A673 (cell line): ENCODE data around the gene NFU1. TPM values are rescaled to one million over a fixed set of nuclear protein-coding genes. Genes with fewer than 3 reads are reported as not detected.

Source experiments
- BruUV-seq: library from RNA; stranded (reverse); fragments of 400-500 nt; replicated peaks from 2 replicates; lab custom pipeline; 2021; lab: Mats Ljungman, UMichigan
- CTCF ChIA-PET: fragments of 300-600 bp; sonication (Branson Sonifier 250); formaldehyde crosslinking; loops from one replicate; lab custom pipeline; 2022; ENCODE audit warnings: antibody characterized with exemption; lab: Charles Lee
- POLR2A ChIA-PET: fragments of 300-600 bp; sonication (Branson Sonifier 250); formaldehyde crosslinking; loops from one replicate; lab custom pipeline; 2022; ENCODE audit warnings: antibody characterized with exemption; ENCODE audit not compliant: low non-redundant PET; lab: Charles Lee
- DNase-seq: peaks from one replicate; pipeline ENCODE4 v3.0.0-alpha.2; 2015; ENCODE audit warnings: low spot score
- H3K27ac ChIP-seq: fragments of 200-600 bp; sonication (generic); 2 replicates; pipeline ENCODE4 v1.5.1; 2016; ENCODE audit warnings: mixed run types, low read depth, mild to moderate bottlenecking, mixed read lengths, antibody characterized with exemption, low read length; ENCODE audit not compliant: poor library complexity, severe bottlenecking
- H3K27me3 ChIP-seq: fragments of 200-600 bp; sonication (generic); replicated peaks from 2 replicates; pipeline ENCODE4 v1.6.1; 2017; ENCODE audit warnings: mixed run types, low read depth, mild to moderate bottlenecking, mixed read lengths, antibody characterized with exemption, low read length; ENCODE audit not compliant: insufficient read depth, poor library complexity
- H3K36me3 ChIP-seq: fragments of 200-600 bp; sonication (generic); 2 replicates; pipeline ENCODE4 v1.6.1; 2016; ENCODE audit warnings: mixed run types, mild to moderate bottlenecking, mixed read lengths, antibody characterized with exemption, low read length; ENCODE audit not compliant: insufficient read depth, poor library complexity, severe bottlenecking
- H3K4me1 ChIP-seq: fragments of 200-600 bp; sonication (generic); 2 replicates; pipeline ENCODE4 v1.6.1; 2017; ENCODE audit warnings: mixed run types, mild to moderate bottlenecking, mixed read lengths, antibody characterized with exemption, low read length; ENCODE audit not compliant: insufficient read depth, poor library complexity, severe bottlenecking
- H3K4me3 ChIP-seq: fragments of 200-600 bp; sonication (generic); 2 replicates; pipeline ENCODE4 v1.5.1; 2016; ENCODE audit warnings: low read depth, mixed run types, mild to moderate bottlenecking, mixed read lengths, low read length; ENCODE audit not compliant: poor library complexity, severe bottlenecking
- H3K9me3 ChIP-seq: fragments of 200-600 bp; sonication (generic); 2 replicates; pipeline ENCODE4 v1.6.1; 2016; ENCODE audit warnings: mixed run types, low read depth, mild to moderate bottlenecking, mixed read lengths, antibody characterized with exemption, low read length; ENCODE audit not compliant: poor library complexity, severe bottlenecking
- EZH2 ChIP-seq: fragments of 200-600 bp; sonication (generic); IDR thresholded peaks from 2 replicates; pipeline ENCODE4 v1.6.1; 2017; ENCODE audit warnings: borderline replicate concordance, low read depth, mild to moderate bottlenecking, mixed read lengths, antibody characterized with exemption, low read length; ENCODE audit not compliant: poor library complexity, severe bottlenecking
- intact Hi-C: fragments of 100-400 bp; cut with micrococcal nuclease; formaldehyde crosslinking; loops from one replicate; pipeline ENCODE4 v1.10.0; 2022; ENCODE audit not compliant: unreplicated experiment
- total RNA-seq: library from RNA; stranded (reverse); gene quantifications from 2 replicates; pipeline ENCODE4 v1.2.3, GENCODE V29; 2021
- TF ChIP-seq, protein P1 (sequence below): fragments of 300-800, 200-600 bp; sonication (generic); conservative IDR thresholded peaks from 2 replicates; pipeline ENCODE4 v1.5.1; 2017; ENCODE audit warnings: low read depth, mild to moderate bottlenecking, antibody characterized with exemption, low read length, moderate library complexity, mixed read lengths

The NFU1 gene
- total RNA-seq, 1 experiment from 2014 or later = 54.3 TPM

DNA sequence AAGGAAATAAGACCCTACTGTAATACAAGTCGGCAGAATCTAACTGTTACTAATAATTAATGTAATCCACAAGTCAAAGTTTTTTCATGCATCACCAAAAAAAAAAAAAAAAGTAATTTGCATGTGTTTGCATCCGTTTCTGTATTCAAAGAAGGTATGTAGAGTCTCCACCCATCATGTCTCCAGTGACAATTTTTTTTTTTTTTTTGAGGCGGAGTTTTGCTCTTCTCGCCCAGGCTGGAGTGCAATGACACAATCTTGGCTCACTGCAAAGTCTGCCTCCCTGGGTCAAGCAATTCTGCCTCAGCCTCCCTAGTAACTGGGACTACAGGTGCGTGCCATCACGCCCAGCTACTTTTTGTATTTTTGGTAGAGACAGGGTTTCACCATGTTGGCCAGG is 24.2 kb upstream of the NFU1 start:
- no peak for TF ChIP-seq EZH2
- TF ChIP-seq, protein P1, sequence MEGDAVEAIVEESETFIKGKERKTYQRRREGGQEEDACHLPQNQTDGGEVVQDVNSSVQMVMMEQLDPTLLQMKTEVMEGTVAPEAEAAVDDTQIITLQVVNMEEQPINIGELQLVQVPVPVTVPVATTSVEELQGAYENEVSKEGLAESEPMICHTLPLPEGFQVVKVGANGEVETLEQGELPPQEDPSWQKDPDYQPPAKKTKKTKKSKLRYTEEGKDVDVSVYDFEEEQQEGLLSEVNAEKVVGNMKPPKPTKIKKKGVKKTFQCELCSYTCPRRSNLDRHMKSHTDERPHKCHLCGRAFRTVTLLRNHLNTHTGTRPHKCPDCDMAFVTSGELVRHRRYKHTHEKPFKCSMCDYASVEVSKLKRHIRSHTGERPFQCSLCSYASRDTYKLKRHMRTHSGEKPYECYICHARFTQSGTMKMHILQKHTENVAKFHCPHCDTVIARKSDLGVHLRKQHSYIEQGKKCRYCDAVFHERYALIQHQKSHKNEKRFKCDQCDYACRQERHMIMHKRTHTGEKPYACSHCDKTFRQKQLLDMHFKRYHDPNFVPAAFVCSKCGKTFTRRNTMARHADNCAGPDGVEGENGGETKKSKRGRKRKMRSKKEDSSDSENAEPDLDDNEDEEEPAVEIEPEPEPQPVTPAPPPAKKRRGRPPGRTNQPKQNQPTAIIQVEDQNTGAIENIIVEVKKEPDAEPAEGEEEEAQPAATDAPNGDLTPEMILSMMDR = no peak
- ChIA-PET POLR2A (no interaction called here), CTCF (no interaction called here)
- Histone ChIP-seq H3K27ac (no peak overlapping the region), H3K4me3 (no peak overlapping the region), H3K9me3 (no peaks in the 10 kb centered on the region), H3K4me1 (no peaks in the 10 kb centered on the region), H3K27me3 (no peaks in the 10 kb centered on the region), H3K36me3 (no peaks in the 10 kb centered on the region)
- no peak for DNase-seq
- BruUV-seq = no TSS peak
- intact Hi-C loops = no loop called here

- H3K4me3 ChIP-seq = no peak overlapping the region
- CTCF ChIA-PET = no interaction called here
- TF ChIP-seq, protein P1 = no peak
- no peak for TF ChIP-seq EZH2
- intact Hi-C loops = no loop called here
- no peak for DNase-seq
- H3K4me1 ChIP-seq = no peaks in the 10 kb centered on the region
- no peaks in the 10 kb centered on the region for H3K27me3 ChIP-seq
- H3K27ac ChIP-seq = no peak overlapping the region
- no peaks in the 10 kb centered on the region for H3K36me3 ChIP-seq
- POLR2A ChIA-PET = no interaction called here
- H3K9me3 ChIP-seq = no peaks in the 10 kb centered on the region
- no TSS peak for BruUV-seq
These were observed 22.7 kb upstream of the NFU1 start for GRCh38 chr2:69459936-69460335.

DNA sequence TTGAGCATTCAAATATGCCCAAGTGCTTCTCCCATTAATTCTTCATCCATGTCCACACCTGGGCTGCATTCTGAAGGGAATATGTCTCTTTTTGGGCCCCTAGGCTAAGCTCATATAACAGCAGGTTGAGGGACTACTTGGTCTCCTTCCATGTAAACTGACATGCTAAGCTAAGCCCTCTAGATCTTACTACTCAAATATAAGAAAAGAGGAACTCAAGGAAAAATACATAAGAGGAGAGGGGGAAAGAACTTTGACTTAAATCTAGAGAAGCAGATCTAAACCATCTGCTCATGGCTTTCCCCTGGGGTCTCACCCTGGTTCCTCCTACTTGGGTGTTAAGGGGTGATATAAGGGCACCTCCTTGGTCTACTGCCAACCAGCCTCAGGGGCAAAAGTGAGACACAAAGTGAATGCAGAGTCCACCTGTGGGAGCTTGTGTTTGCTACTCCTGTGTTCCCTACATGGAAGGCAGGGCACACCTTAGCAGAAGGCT is 19.8 kb upstream of the NFU1 start:
- H3K4me3 ChIP-seq = no peak overlapping the region
- no peaks in the 10 kb centered on the region for H3K4me1 ChIP-seq
- H3K27me3 ChIP-seq = no peaks in the 10 kb centered on the region
- no TSS peak for BruUV-seq
- no peaks in the 10 kb centered on the region for H3K9me3 ChIP-seq
- intact Hi-C loops = no loop called here
- H3K27ac ChIP-seq = no peak overlapping the region
- ChIA-PET POLR2A (no interaction called here), CTCF (no interaction called here)
- DNase-seq = no peak
- no peaks in the 10 kb centered on the region for H3K36me3 ChIP-seq
- TF ChIP-seq EZH2 = no peak
- TF ChIP-seq, protein P1 = no peak
